Inferior parietal cortex (tissue), 1 donor: ENCODE measurements around the gene EPHB1.

Experiments used
- DNase-seq: peaks from one replicate; pipeline ENCODE4 v3.0.0-alpha.2; 2016; ENCODE audit errors: extremely low spot score

The EPHB1 gene

DNA sequence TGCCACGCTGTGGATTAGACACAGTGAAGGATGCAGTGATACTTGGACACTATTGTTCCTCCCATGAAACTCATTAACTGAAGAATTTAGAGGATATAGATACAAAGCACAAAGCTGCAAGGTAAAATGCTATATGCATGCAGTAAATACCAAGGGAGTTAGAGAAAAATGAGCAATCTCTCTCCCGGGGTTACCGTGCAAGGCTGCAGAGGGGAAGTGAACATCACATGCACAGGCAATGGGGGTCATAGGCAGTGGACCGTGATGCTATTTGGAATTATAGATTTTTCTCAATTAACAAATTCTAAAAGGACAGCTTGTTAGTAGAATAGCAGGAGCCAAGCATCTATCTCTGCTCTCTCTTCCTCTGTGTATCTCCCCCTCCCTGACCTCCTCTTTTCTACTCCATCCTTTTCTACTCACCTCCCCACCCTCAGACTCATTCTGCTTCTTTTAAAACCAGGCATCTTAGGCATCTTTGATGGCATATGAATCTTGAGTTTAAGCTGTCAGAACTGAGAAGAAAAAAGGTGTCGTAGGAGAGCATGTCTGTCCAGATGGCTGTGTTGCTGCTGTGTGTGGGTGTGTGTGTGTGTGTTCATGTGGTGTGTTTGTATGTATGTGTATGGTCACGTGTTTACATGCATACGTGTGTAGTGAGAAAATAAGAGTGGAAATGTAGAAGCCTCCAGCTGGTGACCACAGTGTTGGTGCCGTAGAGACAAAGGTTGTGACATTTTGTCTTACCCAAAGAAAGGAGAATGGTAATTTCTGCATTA, 339.0 kb downstream of the EPHB1 start:
- no peak for DNase-seq

DNA sequence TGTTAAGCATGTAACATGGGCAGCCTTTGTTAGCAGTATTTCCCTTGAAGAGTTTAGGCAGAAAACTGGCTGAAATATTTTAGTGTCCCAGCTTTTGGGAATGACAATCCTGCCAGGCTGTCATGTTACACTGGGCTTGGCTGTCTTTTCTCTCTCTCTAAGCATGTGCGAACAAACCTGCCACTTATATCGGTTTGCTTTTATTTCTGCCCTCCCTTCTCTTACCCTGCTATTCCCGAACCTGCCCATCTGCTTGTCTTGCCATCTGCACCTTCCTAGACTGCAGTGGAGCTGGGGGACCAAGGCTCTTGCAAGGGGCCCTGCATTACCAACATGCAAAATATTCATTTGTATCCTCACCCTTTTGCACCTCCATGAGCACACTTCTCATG, 339.6 kb downstream of the EPHB1 start:
- DNase-seq = no peak

GRCh38 chr3:135135445-135135844, 340.4 kb downstream of the EPHB1 start:
- no peak for DNase-seq

DNA sequence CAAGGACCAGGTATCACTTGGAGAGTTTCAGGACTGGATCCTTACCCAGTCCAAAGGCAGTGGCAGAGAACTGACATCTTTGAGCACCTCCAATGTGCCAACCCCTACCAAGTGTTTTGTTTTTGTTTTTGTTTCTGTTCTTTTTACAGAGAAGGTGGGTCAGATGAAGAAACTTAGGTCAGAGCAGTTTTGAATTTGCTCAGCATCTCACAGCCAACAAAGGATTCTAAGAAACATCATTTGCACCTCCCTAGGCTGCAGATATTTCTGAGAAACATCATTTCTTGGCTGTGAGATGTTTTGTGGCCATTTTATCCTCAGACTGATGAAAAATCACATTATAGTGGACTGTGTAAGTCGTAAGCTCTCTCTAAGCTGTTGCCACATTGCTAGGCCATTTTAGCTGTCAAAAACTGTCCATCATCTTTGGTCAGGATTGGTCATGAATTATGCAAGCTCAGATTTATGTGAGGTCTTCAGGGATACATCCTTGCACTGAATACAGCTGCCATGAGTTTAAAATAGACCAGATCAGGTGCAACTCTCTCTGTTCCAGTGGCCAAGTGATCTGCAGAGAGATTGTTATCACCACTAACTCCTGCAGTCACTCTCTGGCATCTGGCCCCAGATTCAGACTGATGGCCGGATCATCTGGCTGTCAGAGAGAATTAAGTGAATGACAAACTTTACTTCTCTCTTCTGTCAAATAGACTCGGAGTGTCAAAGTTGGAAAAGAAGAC, 341.5 kb downstream of the EPHB1 start:
- no peak for DNase-seq

DNA sequence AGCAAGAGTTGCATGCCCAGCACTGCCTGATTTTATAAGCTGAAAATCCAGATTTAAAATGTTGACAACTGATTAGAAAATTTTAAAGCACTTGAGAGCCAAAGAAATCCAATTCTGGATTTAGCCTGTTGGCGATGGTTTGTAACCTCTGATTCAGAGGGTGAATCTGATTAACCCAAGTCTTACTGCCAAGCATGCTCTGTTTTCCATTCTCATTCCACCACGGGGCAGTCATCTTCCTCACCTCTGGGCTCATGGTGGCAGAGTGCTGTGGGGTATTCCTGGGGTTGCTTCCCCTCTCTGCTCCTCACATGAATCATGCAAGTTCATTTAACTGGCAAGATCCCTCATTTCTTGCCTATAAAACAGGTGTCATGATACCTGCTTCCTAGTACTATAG, 342.2 kb downstream of the EPHB1 start:
- no peak for DNase-seq

GRCh38 chr3:135138776-135139175, 343.7 kb downstream of the EPHB1 start:
- no peak for DNase-seq

- no peak for DNase-seq
These were observed 345.5 kb downstream of the EPHB1 start for GRCh38 chr3:135140591-135140990.

DNA sequence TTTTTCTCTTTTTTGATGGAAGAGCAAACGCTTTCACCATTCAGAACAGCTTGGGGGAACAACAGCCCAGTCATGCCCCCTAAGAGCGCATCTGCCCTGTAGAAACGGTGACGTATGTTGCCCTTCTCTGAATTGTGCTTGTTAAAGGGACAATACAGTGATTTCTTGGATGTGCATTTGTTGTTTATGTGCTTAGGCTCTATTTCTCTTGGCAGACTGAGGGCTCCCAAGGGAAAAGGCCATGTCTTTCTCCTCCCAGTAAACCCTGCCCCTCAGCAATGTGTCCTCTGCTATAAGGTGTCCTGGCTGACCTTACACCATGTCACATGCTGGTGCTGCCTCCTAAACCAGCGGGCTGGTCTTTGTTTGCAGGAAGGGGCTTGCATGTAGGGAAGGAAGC, 346.1 kb downstream of the EPHB1 start:
- DNase-seq = peak; percentile 53

DNA sequence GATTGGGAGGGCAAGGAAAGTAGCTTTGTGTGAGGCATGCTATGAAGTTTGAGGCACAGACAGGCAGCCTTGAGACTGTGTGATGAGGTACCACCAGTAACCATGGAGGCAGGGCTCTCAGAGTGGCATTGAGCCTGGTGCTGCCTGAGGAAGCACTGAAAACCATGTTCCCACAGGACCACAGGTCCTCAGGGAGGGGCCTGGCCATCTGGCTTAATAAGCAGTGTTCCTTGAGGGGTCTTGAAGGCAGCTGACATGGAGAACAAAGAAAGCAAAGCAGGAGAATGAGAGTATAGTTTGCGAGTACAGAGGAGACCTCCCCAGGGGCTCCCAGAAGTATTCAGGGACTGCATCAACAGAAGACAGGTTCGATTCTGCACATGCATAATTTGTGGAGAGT, 346.6 kb downstream of the EPHB1 start:
- DNase-seq = no peak

- no peak for DNase-seq
These were observed 347.5 kb downstream of the EPHB1 start for GRCh38 chr3:135142530-135142929.

- DNase-seq = no peak
These were observed 348.4 kb downstream of the EPHB1 start for GRCh38 chr3:135143474-135143873.

DNA sequence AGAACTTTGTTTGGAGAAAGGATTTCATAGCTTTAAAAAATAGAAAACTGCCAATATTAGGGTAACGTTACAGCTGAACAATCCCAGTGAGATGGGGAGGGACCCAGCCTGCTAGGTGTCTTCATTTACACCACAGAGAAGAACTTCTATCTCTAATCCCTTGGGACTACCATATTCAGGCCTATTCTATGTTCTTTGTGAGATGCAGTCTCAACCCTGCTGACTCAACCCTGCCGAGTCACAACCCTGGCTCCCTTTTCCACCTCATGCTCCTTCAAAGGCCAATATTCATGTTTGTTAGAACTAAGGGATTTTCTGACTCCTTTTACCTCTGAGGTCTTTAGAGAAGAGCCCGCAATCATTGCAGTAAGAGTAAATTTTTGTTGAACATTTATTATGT, 350.5 kb downstream of the EPHB1 start:
- no peak for DNase-seq

DNA sequence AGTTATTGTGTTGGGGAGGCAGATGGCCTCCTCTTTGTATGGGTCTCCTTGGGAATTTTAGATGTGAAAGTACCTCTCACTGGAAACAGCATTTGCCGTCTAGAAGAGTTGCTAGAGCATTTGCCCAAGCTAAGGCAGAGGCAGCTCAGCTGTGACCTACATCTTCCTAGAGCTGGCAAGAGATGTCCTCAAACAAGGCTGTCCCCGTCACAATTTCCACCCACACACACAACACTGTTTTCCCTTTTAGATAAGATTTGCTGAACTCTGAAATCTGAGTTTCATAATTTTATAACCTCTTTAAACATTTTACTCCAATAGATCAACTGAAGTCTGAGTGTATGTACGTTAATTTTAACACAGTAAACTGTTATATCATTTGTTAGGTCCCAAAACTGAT, 352.6 kb downstream of the EPHB1 start:
- no peak for DNase-seq

DNA sequence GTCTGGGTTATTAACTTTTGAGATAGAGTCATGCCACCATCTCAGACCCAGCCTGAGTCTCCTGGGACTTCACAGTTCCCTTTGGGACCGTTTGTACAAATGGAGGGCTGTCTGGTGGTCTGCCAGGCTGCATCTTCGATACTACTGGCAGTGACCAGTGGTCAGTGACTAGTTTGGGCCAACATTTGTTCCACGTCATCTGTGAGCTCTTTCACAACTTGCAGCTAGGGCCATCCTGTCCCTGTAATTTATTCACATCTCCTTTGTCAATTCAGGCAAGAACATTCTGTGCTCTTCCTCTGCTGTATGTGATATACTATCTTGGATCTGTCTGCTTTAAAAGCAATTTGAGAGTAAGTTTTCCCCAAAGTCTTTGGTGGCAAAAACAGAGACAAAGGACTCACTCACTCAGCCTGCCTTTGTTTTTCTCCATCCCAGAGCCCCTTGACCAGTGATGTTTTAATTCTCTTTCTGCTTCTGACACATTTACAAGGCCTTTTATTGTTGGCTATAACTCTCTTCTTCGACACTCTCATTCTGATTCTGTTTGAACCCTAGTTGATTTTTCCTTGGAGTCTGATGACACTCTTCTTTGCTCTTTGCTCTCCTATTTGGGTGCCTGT, 353.4 kb downstream of the EPHB1 start:
- peak; percentile 53 for DNase-seq

DNA sequence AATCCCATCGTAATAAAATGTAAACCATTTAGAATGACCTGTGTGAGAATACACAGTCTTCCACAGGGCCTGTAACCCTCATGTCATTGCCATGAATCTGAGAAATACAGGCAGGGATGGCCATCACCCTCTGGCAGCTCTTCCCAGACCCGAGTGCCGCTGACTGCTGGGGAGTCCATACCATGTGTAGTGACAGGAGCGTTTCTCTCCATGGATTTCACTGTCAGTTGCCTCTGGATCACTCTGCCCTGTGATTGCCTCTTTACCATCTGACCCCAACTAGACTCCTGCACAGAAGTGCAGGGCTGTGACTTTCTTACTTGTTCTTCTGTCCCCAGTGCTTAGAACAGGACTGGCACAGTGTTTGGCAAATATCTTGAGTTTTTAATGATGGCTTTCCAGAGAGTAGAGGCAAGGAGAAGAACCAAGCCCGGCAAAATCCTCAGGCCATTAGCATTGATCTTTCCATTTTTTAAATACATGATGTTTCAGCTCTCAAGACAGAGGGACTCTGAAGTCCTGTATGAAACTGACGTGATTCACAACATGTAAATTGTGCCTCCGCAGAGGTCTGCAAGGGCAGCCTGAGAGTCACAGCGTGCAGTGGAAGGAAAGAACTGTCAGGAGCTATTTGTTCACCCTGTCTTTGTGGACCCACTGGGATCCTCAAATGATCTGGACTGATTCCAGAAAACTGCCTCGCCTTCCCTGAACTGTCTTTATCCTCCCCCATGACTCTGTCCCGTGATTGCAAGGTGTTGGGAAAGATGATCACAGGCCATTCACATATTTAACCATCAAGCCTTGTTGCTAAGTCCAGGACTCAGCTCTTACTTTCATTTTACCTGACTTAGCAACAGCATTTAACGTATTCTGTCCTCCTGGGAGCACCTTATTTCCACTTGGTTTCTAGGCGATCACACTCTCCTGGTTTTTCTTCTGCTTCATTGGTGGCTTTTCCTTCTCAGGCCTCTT, 354.9 kb downstream of the EPHB1 start:
- DNase-seq = no peak

DNA sequence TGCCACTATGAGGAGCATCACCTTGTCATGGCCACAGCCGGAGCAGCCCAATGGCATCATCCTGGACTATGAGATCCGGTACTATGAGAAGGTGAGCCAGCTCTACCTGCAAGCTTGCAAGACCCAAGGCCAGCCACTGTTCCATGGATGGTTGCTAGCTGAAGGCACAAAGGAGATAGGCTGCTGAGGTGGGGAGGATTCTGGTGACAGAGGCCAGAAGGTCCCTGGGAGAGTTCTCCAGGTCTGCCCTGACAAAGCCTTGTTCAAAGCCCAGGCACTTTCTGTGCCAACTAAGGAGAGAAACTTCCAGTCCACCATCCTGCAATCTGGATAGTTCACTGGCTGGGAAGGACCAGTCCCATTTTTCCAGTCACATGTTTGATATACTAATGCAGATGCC, 359.1 kb downstream of the EPHB1 start:
- no peak for DNase-seq

DNA sequence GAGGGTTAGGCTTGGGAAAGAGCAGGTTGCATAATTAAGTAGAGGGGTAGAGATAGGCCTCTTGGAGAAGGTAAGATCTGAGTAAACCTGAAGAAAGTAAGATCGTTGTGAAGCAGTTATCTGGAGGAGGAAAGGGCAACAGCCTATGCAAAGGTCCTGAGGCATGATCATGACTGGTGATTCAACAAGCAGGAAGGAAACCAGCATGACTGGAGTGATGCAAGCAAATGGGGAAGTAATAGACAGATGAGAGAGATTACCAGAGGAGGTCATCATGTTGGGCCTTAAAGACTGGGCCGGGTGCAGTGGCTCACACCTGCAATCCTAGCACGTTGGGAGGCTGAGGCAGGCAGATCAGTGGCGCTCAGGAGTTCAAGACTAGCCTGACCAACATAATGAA, 360.2 kb downstream of the EPHB1 start:
- DNase-seq = no peak

DNA sequence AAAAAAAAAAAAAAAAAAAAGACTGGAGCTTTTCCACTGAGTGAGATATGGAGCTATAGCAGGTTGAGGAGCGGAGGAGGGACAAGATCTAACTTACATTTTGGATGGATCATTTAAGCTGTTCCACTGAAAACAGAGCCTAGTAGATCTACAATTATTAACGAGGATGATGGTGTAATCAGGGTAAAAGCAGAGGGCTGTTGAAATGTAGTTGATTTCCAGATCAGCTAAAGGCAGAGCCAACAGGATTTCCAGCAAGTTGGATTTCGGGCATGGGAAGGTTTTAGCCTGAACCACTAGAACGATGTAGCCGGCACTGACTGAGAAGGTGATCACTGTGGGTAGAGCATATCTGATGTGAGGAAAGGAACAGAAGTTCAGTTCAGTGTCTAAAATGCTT, 360.7 kb downstream of the EPHB1 start:
- DNase-seq = no peak

- no peak for DNase-seq
These were observed 362.1 kb downstream of the EPHB1 start for GRCh38 chr3:135157045-135157740.

GRCh38 chr3:135158520-135158919, 363.5 kb downstream of the EPHB1 start:
- no peak for DNase-seq

GRCh38 chr3:135159681-135160247, 364.7 kb downstream of the EPHB1 start:
- DNase-seq = no peak
